HG03135 (cell line): ENCODE data around the gene EHF.

Experiments
- ATAC-seq: cut with Tn5 transposase; IDR thresholded peaks from one replicate; pipeline ENCODE4 v1.9.1; 2021; ENCODE audit warnings: mild to moderate bottlenecking, moderate library complexity; ENCODE audit not compliant: unreplicated experiment

Gene EHF

DNA sequence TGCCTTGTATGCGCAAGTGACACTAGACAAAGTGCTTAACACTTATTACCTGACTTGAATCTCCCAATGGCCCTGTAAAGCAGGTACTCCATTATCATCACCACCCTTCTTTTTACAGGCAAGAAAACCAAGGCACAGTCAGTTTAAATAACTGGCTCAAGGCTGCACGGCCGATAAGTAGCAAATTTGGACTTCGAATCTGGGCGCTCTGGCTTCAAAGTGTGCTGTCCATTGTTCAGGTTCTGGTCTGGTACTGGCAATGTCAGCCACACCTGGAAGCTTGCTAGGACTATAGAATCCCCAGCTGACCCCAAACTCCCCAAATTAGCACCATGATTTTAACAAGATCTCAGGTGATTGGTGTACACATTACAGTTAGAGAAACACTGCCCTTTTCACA lies 19.3 kb upstream of the EHF start:
- no peak for ATAC-seq

DNA sequence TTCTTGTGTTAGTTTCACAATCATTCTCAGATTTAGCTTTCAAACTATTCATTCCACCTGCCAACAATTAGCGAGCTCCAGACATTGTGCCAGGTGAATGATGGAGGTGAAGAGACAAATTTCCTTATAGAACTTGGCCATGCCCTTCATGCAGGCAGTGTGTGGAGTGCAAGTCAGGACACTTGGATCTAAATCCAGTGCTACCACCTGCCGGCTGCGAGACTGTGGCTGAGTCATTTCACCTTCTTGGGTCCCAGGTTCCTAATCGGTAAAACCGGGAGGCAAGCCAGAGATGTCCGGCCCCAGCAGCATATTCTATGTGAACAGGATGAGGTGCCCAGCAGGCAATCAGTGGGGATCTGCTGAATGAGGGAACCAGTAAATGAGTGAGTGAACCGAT lies 18.6 kb upstream of the EHF start:
- ATAC-seq: no peak

DNA sequence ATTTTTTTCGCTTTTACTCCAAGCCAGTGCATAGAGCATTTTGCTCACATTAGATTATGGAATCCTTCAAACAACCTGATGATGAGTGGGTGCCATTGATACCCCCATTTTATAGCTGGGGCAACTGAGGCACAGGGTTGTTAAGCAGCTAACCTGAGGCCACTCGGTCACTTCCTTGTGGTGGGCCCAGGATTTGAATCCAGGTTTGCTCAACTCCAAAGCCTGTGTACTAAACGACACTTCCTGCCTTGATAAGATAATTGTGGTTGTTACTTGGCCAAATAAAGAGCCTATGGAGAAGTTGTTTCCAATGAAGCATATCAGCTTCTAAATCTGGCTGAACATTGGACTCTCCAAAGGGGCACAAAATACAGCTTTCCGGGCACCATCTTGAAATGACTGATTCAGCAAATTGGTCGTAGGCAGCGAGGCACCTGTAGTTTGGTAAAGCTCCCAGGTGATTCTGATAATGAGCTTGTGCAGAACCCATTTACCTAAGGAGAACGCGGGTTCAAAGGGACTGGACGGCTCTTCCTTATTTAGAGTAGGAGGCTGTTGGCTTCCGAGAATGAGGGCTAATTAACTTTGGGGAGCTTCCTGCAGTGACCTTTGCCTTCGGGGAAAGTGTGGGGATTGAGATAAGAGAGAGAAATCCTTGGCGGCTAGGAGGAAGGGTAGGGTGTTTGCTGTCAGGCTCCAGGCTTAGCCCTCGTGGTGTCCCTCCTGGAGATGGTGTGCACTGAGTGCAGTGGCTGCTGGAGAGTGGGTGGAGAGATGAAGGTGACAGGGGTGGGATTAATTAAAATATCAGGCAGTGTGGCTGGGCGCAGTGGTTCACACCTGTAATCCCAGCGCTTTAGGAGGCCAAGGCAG lies 17.5 kb upstream of the EHF start:
- no peak for ATAC-seq

DNA sequence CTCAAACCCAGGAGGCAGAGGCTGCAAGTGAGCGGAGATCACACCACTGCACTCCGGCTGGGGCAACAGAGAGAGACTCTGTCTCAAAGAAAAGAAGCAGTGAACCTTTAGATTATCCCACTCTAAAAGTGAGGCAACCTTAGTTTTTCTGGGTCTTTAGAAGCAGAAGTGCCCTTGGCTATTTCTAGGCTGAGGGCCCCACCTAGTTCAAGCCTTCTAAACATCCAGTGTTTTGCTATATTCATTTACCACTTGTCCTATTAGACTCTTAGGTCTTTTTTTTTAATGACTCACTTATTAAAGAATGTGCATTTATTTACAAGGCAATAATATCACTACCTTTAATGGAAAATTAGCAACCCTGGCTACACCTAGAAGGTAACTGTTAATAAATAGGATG lies 16.7 kb upstream of the EHF start:
- ATAC-seq: no peak

DNA sequence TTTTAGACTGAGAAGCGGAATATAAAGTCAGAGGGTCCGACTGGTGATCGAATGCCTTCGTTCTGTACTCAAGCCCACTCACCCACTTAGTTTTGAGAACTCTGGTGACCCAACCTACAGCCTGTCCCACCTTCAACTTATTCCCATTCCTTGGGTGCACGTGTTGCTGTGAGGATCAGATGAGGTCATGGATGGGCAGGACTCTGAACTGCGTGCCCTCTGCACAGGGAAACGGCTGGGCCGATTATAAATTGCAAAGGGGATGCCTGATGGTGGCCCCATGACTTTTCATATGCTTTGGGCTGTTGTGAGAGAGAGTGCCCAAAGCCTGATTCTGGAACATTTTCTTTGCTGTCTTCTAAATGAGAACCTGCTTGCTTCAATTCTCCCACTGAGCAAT lies 16.0 kb upstream of the EHF start:
- ATAC-seq: no peak

DNA sequence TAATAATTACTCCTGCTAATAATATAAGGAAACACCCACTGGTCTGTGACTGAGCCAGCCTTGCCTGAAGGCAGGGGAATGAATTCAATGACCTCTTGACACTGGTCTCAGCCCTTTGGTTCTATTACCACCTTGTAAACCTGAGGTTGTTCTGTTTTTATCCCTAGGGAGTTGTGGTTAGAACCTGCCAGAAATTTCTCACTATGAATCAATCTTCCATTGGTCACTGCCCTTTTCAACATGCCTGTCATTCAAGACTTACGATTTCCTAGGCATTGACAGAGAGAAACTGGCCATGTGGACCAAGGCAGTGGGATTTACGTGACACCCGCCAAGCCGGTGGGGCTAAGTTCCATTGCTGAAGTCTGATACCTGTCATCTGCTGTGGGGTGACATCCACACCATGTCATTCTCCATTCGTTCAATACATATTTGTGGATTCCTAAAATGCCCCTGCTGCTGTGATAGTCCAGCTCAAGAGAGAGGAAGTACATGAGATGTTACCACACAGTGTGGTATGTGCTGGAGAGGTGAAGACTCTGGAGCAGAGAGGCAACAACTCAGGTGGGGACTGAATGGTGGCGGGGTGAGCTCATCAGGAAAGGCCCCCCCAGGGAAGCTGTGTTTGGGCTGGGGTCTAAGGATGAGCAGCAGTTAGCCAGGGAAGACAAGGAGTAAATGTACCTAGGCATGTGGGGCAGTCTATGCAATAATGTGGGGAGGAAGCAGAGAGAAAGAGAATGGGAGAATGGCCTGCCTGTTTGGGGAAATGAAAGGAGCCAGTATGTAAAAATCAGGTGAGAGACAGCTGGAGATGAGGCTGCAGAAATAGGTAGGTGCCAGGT lies 15.2 kb upstream of the EHF start:
- no peak for ATAC-seq

DNA sequence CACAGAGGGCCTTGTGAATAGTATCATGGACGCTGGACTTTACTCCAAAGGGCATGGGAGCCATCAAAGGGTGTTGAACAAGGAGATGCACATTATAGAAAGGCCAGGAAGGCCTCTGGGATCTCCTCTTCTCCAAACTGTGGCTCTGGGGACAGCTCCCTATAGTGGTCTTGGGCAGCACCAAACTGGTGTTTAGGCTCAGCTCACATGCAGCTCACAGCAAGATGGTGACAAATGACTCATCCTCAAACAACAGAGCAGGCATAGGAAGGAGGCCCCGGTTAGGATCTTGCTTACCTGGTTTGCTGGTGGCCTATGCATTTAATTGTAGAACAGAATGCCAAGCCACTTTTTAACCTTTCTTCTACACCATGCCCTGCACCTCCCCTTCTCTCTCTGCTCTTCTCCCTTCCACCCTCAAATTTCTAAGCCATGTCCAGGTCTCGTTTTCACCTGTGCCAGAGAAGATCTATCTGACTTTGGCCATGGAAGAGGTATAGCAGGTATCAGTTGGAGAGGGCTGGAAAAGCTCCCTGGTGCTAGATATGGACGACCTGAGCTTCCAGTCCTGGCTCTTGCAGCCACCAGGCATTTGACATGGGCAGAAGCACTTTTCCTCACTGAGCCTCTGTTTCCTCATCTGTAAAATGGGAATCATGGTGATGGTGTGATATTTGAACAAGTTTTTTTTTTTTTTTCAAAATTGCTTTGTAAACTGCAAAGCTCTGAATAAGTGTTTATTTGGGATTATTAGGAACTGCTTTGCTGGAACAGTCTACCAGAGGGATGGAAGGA lies 14.4 kb upstream of the EHF start:
- no peak for ATAC-seq

DNA sequence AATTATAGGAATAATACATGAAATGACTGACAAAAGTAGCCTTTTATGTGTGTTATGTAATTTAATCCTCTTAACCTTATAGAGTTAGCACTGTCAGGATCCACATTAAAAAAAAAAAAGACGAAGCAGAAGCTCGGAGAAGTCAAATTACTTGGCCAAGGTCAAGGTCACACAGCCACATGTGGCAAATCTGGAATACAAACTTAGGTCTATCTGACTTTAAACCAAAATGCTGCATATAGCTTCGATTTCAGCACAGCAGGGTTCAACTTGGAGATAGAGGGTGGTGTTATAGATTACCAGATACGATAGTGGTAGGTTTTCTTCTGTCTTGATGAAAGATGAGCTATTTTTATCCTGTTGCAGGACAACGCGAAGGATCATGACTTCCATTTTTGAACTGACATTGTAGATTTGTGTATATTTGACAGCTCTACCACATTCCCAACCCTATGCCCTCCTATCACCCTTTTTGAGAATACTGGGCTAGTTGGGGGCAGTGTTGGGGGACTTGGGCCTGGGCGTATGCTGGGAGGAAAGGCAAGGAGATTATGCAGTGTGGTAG lies 11.6 kb upstream of the EHF start:
- no peak for ATAC-seq

DNA sequence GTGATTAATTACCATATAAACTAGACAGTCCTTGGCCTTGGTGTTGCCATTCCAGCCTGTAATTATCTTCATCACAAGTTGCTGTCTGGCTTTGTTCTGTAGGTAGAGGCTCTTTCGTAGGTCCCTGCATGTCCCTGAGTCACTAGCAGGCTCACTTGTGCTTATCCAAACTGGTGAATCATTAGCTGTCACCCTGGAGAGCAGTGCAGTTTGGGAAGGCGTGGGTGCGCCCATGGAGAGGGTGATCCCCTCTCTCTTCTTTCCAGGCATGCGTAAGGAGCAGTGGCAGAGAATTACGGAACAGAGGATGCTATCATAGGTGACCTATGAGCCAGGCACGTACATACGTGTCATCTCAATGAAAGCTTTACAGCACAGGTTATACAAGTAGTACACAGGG lies 11.0 kb upstream of the EHF start:
- ATAC-seq: no peak

DNA sequence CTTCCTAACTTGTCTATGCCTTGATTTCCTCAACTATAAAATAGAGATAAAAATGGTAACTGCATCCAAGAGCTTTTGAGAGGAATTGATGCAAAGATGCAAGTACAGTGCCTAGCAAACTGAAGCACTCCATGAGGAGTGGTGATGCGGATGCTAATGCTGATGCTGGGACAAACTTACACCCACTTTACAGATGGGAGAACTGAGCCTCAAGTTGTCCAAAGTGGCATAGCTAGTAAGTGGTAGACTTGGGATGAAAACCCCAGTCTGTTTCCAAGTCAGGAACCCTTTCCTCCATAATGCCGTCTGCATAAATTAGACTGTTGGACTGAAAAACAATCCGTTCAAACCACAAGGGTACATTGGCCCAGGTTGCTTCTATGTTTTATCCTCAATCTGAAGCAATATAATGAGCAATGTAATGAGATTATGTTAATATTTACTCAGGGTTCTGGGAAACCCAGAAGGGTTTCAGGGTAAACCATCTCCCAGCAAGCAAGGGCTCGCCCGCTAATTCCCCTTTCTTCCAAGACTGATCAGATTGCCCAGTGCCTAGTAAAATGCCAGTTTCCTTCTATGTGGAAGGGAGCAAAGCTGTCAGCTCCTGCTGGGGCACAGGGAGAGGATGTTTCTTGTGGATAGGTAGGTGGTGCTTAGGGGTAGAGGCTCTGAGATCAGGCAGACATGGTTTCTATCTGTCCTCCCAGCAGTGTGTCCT lies 10.4 kb upstream of the EHF start:
- no peak for ATAC-seq

DNA sequence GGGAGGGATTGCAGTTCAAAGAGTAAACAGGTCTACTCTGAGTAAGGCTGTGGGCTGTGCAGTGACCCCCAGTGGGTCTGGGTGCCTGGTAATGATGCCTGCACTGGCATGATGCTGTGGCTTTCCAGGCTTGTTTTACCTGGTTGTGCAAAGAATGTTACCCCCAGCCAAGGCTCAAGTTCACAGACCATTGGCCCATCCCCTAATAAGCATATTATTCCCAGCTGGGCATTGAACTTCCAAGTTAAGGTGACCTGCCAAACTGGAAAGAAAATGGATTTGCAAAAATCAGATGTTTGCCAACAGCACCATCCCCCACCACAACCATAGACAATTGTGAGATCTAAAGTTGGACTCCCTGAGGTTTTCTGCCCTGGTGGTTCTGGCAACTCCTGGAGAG lies 7.9 kb upstream of the EHF start:
- ATAC-seq: no peak

DNA sequence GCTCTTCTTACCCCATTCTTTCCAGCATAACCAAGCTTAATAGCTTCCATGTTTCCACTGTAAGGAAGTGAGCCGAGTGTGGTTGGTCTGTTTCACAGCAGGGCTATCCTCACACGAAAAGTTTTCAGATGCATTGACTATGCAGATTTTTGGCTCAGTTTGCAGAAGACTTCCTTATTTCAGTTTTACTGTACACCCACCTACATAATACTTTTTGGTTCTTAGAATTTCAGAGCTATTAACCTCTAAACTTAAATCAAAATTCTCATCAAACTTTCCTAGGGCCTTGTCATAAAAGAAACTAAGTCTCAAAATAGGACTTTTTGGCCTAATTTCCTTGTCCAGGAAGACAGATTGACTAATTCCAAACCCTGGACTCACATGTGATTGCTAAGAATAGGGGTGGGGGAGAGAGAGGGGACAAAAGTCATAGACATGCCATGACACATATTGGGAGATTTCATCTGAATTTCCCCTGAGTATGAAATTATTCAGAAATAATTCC lies 7.3 kb upstream of the EHF start:
- ATAC-seq: no peak

DNA sequence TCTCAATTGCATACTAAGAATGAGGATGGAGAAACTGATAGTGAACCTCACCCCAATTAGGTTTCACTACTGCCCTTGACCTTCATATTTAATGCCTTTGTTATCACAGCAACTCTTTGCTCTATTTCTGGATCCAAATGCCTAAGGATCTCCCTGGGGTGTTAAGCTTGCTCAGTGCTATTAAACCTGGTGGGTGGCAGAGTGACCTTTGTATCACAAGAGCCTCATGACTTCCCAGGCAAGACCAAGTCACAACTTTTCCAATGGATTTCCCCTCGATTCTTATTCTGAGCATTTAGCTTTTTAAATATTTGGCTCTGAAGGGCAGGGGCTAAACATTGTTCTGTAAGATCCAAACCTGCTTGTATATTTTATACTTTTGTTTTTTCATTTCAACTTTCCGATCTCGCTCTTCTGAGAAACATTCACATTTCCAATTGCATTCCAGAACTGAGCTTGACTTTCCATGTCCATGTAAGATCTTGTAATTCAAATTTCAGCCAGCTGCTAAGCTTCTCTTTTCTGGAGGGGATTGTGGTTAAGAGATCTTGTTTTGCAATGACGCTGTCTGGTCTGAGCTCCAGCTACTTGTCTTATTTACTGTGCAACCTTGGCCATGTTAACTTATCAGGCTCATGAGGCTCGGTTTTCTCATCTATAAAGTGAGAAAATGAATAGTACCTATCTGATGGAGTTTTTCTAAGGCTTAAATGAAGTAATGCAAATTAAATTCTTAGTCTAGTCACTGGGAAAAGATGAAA lies 6.4 kb upstream of the EHF start:
- no peak for ATAC-seq

DNA sequence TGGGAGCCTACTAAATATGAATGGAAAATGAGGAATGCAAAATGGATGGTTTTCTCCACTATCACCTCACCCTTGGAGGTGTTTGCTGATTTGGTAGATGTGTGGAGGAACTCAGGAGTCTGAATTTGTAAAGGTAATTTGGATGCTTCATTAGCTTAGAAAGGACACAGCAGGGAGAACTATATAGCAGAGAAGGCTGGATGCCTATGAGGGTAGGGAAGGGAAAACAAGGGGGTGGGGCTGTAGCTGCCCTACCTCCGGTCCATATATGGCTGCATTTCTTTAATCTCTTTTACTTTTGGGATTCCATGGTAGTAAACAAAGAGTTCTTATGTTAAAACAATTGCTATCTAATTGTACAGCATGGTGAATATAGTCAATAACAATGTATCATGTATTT lies 4.8 kb upstream of the EHF start:
- no peak for ATAC-seq

DNA sequence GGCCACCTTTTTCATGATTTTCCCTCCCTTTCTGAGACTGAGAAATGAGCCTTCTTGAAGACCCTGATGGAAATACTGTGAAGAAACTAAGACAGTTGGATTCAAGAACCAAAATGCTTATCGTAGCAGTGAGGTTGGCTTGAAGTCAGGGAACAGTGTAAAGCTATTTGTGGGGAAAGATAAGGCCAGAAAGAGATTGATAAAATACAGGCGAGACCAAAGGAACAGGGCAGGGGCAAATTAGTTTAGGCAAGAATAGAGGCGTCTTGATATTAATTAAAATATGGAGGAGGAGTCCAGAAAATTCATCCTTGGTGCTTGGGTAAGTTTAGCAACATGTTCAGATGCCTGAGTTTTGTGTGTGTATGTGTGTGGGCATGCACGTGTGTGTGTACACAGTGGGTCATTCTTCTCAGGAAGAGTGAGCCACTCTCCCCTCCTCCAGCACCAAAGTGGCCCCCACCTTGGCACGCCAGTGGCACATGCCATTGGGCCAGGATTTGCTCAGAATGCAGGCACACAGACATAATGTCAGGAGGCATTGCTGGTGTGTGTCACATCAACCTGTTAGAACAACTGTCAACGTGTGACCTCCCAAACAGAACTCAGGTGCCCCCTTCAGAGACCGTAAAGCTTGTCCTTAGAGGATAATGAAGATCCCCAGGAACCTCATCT lies 3.9 kb upstream of the EHF start:
- no peak for ATAC-seq

DNA sequence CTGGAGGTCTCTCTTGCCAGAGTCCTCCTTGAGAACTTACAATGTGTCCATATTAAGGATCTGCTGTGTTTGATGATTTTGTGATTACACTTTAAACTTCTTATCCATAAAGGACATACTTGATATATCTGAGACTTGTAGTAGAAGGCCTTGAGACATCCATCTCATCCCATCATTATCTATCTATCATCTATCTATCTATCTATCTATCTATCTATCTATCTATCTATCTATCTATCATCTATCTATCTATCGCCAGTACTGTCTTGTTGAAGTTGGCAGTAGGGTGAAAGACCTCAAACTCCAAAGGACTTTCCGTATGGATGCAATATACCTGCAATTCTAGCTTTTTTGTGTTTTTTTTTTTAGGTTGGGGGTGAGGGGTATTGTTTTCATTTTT lies 2.5 kb upstream of the EHF start:
- no peak for ATAC-seq

DNA sequence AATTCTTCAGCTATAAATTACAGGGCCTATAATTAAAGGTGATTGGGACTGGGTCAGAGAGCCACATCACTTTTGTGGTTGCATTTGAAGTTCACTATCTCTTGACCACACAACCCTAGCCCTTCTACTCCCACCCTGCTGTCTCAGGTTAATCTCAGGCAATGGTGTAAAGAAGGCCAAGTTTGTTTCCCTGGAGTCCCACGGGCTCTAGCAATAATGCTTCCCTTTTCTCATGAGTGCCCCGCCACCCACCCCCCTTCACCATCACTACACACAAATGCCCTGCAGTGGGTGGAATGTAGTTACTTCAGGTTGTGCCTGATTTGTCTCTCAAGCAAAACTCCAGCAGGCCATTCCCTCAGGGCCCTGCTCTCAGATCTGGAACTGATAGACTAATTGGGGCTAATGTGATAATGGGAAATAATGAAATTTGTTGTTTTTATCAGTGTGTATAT lies 1.8 kb upstream of the EHF start:
- ATAC-seq: no peak

DNA sequence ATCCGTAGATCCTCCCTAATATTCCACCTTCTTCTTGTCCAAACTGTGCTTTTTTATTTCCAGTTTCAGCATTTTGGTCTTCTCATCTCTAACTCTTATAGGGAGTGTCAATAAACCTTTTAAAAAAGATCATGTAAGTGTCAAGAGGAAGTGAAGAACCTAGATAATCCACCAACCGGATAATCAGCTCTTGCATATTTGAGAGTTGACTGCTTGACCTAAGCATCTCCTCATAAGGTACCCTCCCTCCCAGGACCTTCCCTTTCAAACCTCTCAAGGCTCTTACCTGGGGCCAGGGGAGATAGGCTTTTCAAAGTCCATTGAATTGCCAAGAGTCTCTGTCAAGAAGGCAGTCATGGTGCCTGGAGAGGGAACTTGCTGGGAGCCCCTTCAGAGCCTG lies 691 bp upstream of the EHF start:
- no peak for ATAC-seq

DNA sequence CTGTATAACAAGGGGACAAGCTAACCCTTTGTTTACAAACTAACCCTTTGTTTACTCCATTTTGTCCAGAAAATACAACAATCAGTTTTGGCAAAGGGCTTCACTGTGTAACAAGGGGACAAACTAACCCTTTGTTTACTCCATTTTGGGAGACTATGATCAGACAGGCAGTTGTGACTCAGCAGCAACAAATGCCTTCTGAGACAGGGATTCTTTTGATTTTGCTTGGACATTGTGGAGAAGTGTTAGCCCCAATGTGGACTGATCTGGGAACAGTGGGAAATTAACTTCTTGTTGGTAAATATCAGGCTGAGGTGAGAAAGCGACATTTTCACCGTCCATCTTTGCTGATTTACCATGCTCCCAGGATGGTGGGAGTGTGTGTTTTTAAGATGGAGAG lies 983 bp downstream of the EHF start:
- ATAC-seq: no peak
